HepG2 (cell line): Measurements from ENCODE around the gene C16orf78. TPM values are rescaled to one million over a fixed set of nuclear protein-coding genes. Genes with fewer than 3 reads are reported as not detected.
A peak's percentile ranks its signal among the peaks of the same experiment; 100 is the strongest.

Experiments used
- ATAC-seq: fragments of 200-7000 bp; cut with Tn5 transposase; 3 replicates; pipeline ENCODE4 v1.9.1; 2020; ENCODE audit warnings: mild to moderate bottlenecking, moderate library complexity
- BruUV-seq: library from RNA; stranded (reverse); fragments of 400-500 nt; replicated peaks from 2 replicates; lab custom pipeline; 2021; lab: Mats Ljungman, UMichigan
- CTCF ChIA-PET: fragments of 300-600 bp; formaldehyde crosslinking; extraction: SDS; loops from one replicate; lab custom pipeline; 2021; ENCODE audit warnings: low total read pairs, inconsistent platforms, low intra/inter-chr PET ratio; lab: Yijun Ruan, JAX
- POLR2A ChIA-PET: fragments of 350-600 bp; sonication (Branson Sonifier 250); formaldehyde crosslinking; loops from one replicate; lab custom pipeline; 2020; ENCODE audit warnings: antibody characterized with exemption, inconsistent platforms; lab: Yijun Ruan, JAX
- DNase-seq: peaks from one replicate; pipeline ENCODE4 v3.0.0-alpha.2; 2015; ENCODE audit warnings: low spot score
- FAIRE-seq: peaks from 3 replicates; lab custom pipeline; 2011; peaks lifted over from hg19 to GRCh38; lab: Jason Lieb, UNC
- H2AFZ ChIP-seq: one replicate; pipeline ENCODE4 v1.6.1; 2011; ENCODE audit warnings: low read length, inconsistent platforms
- H3K27ac ChIP-seq: fragments of 300-600 bp; 3 replicates; pipeline ENCODE4 v1.8.0; 2011; ENCODE audit warnings: mixed run types, mild to moderate bottlenecking, mixed read lengths, low read length, inconsistent platforms; ENCODE audit not compliant: insufficient read depth; ENCODE audit errors: extremely low read length
- H3K27me3 ChIP-seq, 2 experiments: fragments of 200-600 bp in 1 of 2; 2 replicates in 1 of 2; 3 replicates in 1 of 2; pipeline versions ENCODE4 v1.6.0 to v1.8.0; 2011; ENCODE audit warnings: low read length in 2 of 2, mild to moderate bottlenecking in 2 of 2, moderate library complexity in 2 of 2, inconsistent platforms in 1 of 2; ENCODE audit not compliant: insufficient read depth in 2 of 2, control insufficient read depth in 1 of 2
- H3K36me3 ChIP-seq, 2 experiments: fragments of 200-600 bp in 1 of 2; replicated peaks in 1 of 2; 2 replicates in 1 of 2; 3 replicates in 1 of 2; pipeline versions ENCODE4 v1.5.1 to v1.8.0; 2011; ENCODE audit warnings: low read length in 2 of 2, inconsistent platforms in 1 of 2; ENCODE audit not compliant: insufficient read depth in 2 of 2, control insufficient read depth in 1 of 2
- H3K4me1 ChIP-seq: 2 replicates; pipeline ENCODE4 v1.5.1; 2012; ENCODE audit warnings: low read length, inconsistent platforms; ENCODE audit not compliant: insufficient read depth
- H3K4me2 ChIP-seq: 2 replicates; pipeline ENCODE4 v1.6.0; 2011; ENCODE audit warnings: low read depth, low read length, inconsistent platforms
- H3K4me3 ChIP-seq, 3 experiments: fragments of 200-600 bp in 1 of 3; sonication (generic), shearing (Covaris generic) in 1 of 3; replicated peaks in 1 of 3; 2 replicates each; pipeline ENCODE4 v1.5.1; 2011 to 2016; ENCODE audit warnings: low read length in 3 of 3, inconsistent platforms in 2 of 3, low read depth in 2 of 3, mild to moderate bottlenecking in 2 of 3, control low read depth in 1 of 3, mixed read lengths in 1 of 3; ENCODE audit not compliant: insufficient read depth in 1 of 3
- H3K79me2 ChIP-seq: one replicate; pipeline ENCODE4 v1.6.1; 2011; ENCODE audit warnings: low read length, inconsistent platforms; ENCODE audit not compliant: insufficient read depth
- H3K9ac ChIP-seq: 2 replicates; pipeline ENCODE4 v1.6.0; 2011; ENCODE audit warnings: mild to moderate bottlenecking, low read depth, low read length, inconsistent platforms; ENCODE audit not compliant: insufficient read depth
- H3K9me3 ChIP-seq: 2 replicates; pipeline ENCODE4 v1.5.1; 2012; ENCODE audit warnings: mild to moderate bottlenecking, low read length
- H4K20me1 ChIP-seq: 2 replicates; pipeline ENCODE4 v1.6.0; 2011; ENCODE audit warnings: inconsistent platforms, mild to moderate bottlenecking, low read length, moderate library complexity; ENCODE audit not compliant: insufficient read depth
- CTCF ChIP-seq: sonication (generic); formaldehyde crosslinking; IDR thresholded peaks from 2 replicates; pipeline ENCODE4 v1.5.0; 2020; ENCODE audit warnings: mild to moderate bottlenecking, missing genetic modification reagents, moderate library complexity
- DPF2 ChIP-seq: sonication (generic); formaldehyde crosslinking; IDR thresholded peaks from 2 replicates; pipeline ENCODE4 v1.4.0; 2020; ENCODE audit warnings: mild to moderate bottlenecking, low read depth, missing genetic modification reagents, borderline replicate concordance
- THAP8 ChIP-seq: sonication (generic); formaldehyde crosslinking; IDR thresholded peaks from 2 replicates; pipeline ENCODE4 v1.5.1; 2020; ENCODE audit warnings: missing genetic modification reagents, mild to moderate bottlenecking, borderline replicate concordance
- ZNF263 ChIP-seq: sonication (generic); formaldehyde crosslinking; IDR thresholded peaks from 2 replicates; pipeline ENCODE4 v1.4.0; 2020; ENCODE audit warnings: missing genetic modification reagents
- WGBS: methylation state at CpG from one replicate; pipeline ENCODE4 v1.1.6; 2017; ENCODE audit warnings: low lambda C conversion rate; 5-methylcytosine and 5-hydroxymethylcytosine counted together
- in situ Hi-C: cut with HindIII; loops from 2 replicates; pipeline ENCODE4 v1.10.0; 2017; ENCODE audit warnings: low pct_unique_long_range_greater_than_20kb; ENCODE audit not compliant: extremely low pct_ligation_motif_present
- intact Hi-C: fragments of 100-400 bp; cut with micrococcal nuclease; formaldehyde crosslinking; loops from one replicate; pipeline ENCODE4 v1.10.0; 2022; ENCODE audit not compliant: unreplicated experiment
- polyA plus RNA-seq, 8 experiments: library from polyadenylated mRNA; depleted of rRNA in 3 of 8; stranded (reverse) in 7 of 8; unstranded in 1 of 8; fragments of >200 nt; fragmentation: Illumina TruSeq in 4 of 8; extraction: Trizol in 4 of 8; gene quantifications; 2 replicates each; pipeline versions ENCODE4 v1.2.1 to v1.2.3, GENCODE V29; 2011 to 2016; ENCODE audit warnings: low read depth in 4 of 8, missing spikeins in 1 of 8, mixed read lengths in 1 of 8; ENCODE audit not compliant: insufficient read depth in 1 of 8
- total RNA-seq, 5 experiments: library from RNA; depleted of rRNA; stranded (reverse); fragments of >200 nt; fragmentation: Illumina TruSeq; extraction: Trizol; gene quantifications; 2 replicates each; pipeline ENCODE4 v1.2.3, GENCODE V29; 2016; ENCODE audit warnings: low read depth in 1 of 5

Gene C16orf78
- total and polyA plus RNA-seq, 2 of the 13 experiments (the other 11 are each of a cell fraction or from before 2014, with no cell fraction given): not detected

- FAIRE-seq: no peak
- H2AFZ ChIP-seq: no peak overlapping the region
- in situ Hi-C loops: loop anchor here (10.0 kb wide), 1 partner anchor 284 kb away; no protein-coding TSS in a partner anchor
- H3K4me2 ChIP-seq: no peak overlapping the region
- CTCF ChIA-PET: interaction anchor here (1.1 kb wide), 1 partner anchor 662 kb away, joined by 4 read pairs; no protein-coding TSS in a partner anchor
- no peaks in the 10 kb centered on the region for H3K27me3 ChIP-seq
- TF ChIP-seq CTCF (peak; percentile 17; the same call in 1 of the 2 replicates), DPF2 (no peak), ZNF263 (CRISPR knock-in tag) (peak; percentile 13; the same call in 1 of the 2 replicates), THAP8 (CRISPR knock-in tag) (no peak)
- TF ChIP-seq, all 625 proteins: peak for 2
- no peak overlapping the region for H3K9ac ChIP-seq
- no peaks in the 10 kb centered on the region for H3K4me1 ChIP-seq
- no peaks in the 10 kb centered on the region for H3K36me3 ChIP-seq
- POLR2A ChIA-PET: no interaction called here
- intact Hi-C loops: no loop called here
- under 1% methylated on average over 10 of the region's 14 CpGs for WGBS
- H3K79me2 ChIP-seq: no peaks in the 10 kb centered on the region
- H3K4me3 ChIP-seq: no peak overlapping the region
- DNase-seq: no peak
- no peak overlapping the region for H3K27ac ChIP-seq
- BruUV-seq: no TSS peak
- H4K20me1 ChIP-seq: no peaks in the 10 kb centered on the region; the same call in 1 of the 2 replicates
- H3K9me3 ChIP-seq: no peaks in the 10 kb centered on the region
- ATAC-seq: no peak; the same call in 2 of the 3 replicates
Measured at GRCh38 chr16:49348408-49349176, 25.0 kb upstream of the C16orf78 start.
